NCI-H187 (cell line): ENCODE results near the gene MPP3.
"Not testable (repeated sequence)": the region's sequence is repeated elsewhere in the genome, so short reads cannot be mapped to it uniquely, and the experiment has no call there.

Experiments used
- DNase-seq, 2 experiments: peaks; one replicate each; lab custom pipeline; 2025; lab: John Stamatoyannopoulos, UW

Gene MPP3, protein sequence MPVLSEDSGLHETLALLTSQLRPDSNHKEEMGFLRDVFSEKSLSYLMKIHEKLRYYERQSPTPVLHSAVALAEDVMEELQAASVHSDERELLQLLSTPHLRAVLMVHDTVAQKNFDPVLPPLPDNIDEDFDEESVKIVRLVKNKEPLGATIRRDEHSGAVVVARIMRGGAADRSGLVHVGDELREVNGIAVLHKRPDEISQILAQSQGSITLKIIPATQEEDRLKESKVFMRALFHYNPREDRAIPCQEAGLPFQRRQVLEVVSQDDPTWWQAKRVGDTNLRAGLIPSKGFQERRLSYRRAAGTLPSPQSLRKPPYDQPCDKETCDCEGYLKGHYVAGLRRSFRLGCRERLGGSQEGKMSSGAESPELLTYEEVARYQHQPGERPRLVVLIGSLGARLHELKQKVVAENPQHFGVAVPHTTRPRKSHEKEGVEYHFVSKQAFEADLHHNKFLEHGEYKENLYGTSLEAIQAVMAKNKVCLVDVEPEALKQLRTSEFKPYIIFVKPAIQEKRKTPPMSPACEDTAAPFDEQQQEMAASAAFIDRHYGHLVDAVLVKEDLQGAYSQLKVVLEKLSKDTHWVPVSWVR

GRCh38 chr17:43832976-43833829 is at the start of gene MPP3:
Gene MPP3, minus strand, starts transcription at chr17:43833146. Its CDS starts 1,240 bp downstream, at chr17:43831906.
- DNase-seq, result peak in 1 of 2 experiments; percentile 61

DNA sequence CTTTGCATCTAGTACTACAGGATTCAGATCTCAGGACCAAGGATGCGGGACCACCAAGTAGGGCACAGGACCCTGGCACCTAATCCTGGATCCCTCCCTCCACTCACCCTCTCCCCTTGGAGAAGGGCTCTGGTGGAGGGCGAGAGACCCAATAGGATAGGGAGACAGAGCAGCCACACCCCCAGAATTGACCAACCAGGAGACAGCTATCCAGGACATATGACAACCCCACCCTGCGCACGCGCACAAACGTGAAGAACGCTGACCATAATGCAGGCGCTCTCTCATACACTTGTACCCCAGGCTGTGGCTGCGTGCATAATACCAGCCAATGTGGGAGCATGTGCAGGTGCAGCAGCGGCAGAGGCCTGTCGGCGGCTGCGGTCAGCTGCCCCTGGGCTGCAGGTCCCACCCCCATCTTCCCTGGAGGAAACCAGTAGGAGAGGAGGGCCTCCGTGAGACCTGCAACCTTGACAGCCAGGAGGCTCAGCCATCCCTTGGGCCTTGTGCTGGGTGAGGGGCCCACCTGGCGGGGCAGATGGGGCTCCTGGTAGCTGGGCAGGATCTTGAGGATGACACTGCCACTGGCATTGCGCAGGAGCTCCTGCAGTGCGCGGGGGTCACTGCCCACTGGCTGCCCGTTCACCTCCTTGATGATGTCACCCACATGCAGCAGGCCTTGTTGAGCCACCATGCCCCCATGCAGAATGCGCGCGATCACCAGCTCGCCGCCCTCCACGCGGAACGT is 49.0 kb upstream of the MPP3 start:
- DNase-seq, result no peak

- DNase-seq, result no peak
Measured at GRCh38 chr17:43881181-43881580, 48.2 kb upstream of the MPP3 start.

DNA sequence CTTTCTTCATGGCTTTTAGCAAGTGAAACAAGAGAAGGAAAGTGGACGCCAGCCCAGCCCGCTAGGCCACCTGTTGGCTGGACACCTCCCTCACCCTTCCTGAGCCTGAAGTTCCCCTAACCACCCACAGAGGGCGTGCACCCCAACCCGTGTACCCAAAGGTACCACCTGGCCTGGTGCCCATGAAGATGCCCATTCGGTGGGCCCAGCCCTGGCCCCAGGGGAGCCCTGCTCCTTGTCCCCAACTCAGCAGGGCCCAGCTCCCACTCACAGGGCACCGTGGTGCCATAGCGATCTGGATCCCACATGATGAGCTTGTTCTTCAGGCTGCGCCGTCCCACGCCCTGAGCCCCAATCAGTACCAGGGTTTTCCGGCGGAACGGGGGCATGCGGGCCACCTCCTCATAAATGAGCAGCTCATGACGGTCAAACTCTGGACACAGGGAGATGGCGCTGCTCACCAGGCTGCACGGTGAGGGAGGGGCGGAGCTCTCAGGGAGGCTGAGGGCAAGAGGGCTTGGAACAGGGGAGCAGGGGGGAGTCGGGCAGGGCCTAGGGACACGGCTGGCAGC is 47.6 kb upstream of the MPP3 start:
- no peak for DNase-seq

DNA sequence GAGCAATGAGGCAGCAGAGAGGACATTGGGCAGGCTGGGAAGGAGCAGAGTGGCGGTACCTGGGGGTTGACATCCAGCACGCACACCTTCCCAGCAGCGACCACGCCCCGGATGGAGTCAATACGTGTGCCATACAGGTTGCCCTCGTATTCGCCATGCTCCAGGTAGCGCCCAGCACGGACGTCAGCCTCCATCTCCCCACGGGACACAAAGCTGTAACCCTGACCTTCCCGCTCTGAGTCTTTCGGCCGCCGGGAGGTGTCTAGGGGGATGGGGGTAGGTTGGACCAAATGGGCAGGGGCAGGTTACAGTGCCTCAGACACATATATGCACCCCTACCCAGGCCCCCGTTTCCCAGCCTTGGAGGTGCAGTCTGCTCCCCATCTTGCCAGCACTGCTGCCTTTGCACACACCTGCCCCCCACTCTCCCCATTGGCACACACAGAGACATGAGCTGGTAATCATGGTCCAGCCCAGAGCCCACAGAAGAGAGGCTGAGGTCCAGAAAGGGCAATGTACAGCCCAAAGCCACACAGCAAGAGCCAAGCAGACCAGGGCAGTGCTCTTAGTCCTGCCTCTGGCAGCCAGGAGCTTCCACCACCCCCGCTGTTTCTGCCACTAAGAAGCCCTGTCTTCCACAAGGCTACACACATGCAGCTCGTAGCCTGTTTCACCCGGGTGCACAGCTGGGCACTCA is 46.9 kb upstream of the MPP3 start:
- no peak for DNase-seq

- peak; percentile 45 to 46 for DNase-seq
Measured at GRCh38 chr17:43878260-43879175, 45.6 kb upstream of the MPP3 start.

DNA sequence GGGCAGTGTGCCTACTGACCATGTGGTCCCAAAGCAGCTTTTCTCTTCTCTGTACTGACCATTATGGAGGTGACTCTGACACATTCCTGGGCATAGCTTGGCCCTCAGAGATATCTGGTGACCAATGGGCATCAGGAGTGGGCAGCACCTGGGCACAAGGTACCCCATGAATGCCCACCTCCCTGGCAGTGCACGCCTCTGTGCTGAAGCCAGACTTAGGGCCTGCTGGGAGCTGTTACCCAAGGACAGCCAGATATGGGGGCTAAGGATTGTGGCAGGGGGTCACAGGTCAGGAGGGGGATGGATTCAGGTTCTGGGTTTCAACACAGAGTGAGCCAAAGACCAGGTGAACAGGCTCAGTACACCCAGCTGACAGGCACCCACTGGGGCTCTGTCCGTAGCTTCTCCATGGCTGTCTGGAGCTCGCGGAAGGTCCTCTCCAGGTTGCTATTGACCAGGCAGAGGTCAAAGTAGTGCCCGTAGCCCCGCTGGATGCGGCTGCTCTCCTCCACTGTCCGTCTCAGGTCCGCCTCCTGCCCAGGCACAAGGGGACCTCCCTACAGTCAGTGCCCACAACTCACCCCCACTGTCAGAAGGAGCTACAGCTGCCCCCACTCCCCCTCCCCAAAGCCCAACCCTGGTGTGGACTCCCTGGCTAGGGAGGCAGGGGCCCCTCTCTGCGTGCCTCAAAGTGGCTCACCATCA is 44.7 kb upstream of the MPP3 start:
- DNase-seq, result no peak

DNA sequence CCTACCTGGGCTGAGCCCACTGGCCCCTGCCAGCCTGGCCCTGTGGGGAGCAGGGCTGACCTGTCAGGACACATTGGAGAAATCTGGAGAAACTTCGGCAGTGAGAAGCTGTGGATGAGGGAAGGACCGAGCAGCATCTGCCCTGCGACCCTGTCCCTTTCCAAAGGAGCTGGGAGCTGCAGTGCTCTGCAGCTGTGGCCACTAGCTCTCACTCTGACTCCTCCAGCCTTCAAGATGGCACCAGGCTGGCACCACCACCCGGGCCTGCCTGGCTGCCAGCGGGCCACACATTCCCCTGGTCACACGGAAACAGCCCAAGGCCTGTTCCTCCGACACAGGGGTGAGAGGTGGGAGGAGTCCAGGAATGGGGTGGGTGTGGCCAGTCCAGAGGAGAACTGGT is 44.1 kb upstream of the MPP3 start:
- no peak for DNase-seq

- no peak for DNase-seq
Measured at GRCh38 chr17:43875476-43876147, 42.7 kb upstream of the MPP3 start.

DNA sequence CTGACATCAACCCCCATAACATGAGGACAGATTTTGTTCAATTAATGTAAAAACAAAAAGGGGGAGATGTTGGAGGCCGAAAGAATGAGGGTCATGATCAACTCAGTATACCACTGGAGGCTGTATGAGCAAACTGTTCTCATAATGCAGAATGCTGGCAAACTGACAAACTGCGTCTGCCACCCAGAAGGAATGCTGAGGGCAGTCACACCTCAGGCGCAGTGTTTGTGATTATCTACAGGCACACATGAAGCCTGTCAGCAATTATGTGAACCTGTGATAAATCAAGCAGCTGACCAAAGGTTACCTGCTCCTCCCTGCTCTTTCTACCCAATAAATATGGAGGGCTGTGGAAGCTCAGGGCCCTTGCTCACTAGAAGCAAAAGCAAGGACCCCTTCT is 41.3 kb upstream of the MPP3 start:
- DNase-seq, result no peak

DNA sequence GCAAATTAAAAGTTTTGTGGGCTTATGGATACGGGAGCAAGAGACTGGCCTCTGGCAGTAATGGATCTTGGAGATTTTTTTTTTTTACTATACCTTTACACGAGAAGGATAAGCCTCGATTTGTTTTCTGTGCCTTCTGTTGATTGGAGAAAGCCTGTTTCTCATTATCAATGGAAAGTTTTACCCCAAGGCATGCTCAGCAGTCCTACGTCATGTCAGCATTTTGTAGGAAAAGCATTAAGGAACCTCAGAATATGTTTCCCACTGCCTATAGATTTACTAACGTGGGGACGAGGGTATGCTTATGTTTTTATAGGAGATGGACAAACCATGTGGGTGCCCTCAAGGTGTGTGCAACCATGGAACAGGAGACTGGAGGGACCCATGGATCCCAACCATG is 40.9 kb upstream of the MPP3 start:
- DNase-seq, result no peak

- DNase-seq, result no peak
Measured at GRCh38 chr17:43873091-43873490, 40.1 kb upstream of the MPP3 start.

DNA sequence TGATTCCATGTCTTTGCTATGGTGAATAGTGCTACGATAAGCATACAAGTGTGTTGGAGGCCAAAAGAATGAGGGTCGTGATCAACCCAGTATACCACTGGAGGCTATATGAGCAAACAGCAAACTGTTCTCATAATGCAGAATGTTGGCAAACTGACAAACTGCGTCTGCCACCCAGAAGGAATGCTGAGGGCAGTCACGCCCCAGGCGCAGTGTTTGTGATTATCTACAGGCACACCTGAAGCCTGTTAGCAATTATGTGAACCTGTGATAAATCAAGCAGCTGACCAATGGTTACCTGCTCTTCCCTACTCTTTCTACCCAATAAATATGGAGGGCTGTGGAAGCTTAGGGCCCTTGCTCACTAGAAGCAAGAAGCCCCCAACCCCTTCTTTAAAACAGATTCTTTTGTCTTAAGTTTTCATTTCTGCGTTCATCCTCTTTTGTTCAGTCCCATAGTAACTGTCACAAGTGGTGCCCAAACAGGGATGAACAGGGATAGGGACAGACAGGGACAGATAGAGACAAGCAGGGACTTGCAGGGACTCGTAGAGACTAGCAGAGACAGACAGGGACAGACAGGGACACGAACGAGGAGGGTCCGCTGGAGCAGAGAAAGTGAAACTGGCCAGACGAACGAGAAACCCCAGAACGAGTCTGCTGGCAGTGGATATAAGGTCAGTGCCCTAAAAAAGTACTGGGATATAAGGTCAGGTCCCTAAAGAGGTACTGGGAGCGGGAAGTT is 39.2 kb upstream of the MPP3 start:
- DNase-seq, result no peak

DNA sequence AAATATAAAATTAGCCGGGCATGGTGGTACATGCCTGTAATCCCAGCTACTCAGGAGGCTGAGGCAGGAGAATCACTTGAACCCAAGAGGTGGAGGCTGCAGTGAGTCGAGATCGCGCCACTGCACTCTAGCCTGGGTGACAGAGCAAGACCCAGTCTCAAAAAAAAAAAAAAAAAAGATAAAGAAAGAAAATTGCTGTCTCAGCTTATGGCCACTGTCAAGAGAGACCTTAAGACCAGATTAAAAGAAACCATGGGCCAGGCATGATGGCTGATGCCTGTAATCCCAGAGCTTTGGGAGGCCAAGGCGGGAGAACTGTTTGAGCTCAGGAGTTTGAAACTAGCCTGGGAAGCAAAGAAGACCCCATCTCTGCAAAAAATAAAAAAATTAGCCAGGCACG is 36.1 kb upstream of the MPP3 start:
- DNase-seq, result not testable (repeated sequence)

- no peak for DNase-seq
Measured at GRCh38 chr17:43868226-43868994, 35.5 kb upstream of the MPP3 start.

DNA sequence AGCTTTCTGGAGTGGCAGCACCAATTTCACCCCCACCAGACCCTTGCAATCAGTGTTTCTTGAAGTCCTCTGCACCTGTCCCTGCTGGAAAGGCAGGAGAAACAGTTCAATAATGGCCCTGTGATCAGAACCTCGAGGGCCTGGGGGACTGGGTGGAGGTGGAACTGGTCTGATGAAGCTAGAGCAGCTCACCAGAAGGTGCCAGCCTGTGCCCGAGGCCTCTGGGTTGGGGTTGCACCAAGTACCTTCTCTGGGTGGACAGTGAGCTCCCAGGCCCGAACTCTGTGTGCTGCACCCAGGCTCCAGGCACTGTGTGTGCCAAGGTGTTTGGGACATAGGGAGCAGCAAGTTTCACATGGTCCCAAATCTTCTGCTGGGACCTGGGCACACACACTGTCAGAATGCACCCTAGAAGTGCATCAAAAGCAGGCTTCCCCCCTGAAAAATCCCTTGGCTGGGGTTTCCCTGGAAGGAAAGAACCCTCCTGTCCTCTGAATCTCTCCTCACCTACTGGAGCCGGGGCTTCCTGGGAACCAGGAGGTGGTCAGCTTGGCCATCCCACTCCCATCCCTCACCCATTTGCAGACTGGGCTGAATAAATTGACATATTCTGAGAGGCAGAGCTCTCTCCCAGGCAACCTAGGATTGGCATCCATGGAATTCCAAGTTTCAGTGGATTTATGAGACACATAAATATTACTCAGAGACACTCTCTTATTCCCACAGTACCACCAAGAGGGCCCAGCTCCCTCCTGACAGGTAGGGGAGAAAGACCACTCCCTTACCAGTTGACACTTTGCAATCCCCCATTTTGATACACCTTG is 31.4 kb upstream of the MPP3 start:
- no peak for DNase-seq
